IMR-90 (cell line): ENCODE data around the gene RTN4IP1.

Experiments used
- BHLHE40 ChIP-seq: fragments of 150-350 bp; IDR thresholded peaks from 2 replicates; pipeline ENCODE4 v1.6.1; 2016; ENCODE audit warnings: mild to moderate bottlenecking, low read depth, low read length
- CEBPB ChIP-seq: IDR thresholded peaks from 2 replicates; pipeline ENCODE4 v1.6.1; 2012; ENCODE audit warnings: low read depth, low read length, improper control_type of control experiment
- CHD1 ChIP-seq: IDR thresholded peaks from 2 replicates; pipeline ENCODE4 v1.6.1; 2012; ENCODE audit warnings: low read depth, low read length, improper control_type of control experiment
- MXI1 ChIP-seq: IDR thresholded peaks from 2 replicates; pipeline ENCODE4 v1.6.1; 2012; ENCODE audit warnings: low read depth, mild to moderate bottlenecking, low read length, moderate library complexity, borderline replicate concordance
- POLR2A ChIP-seq: IDR thresholded peaks from 2 replicates; pipeline ENCODE4 v1.6.1; 2012; ENCODE audit warnings: mild to moderate bottlenecking, low read depth, low read length
- RAD21 ChIP-seq: IDR thresholded peaks from 2 replicates; pipeline ENCODE4 v1.6.1; 2012; ENCODE audit warnings: low read length, improper control_type of control experiment
- RCOR1 ChIP-seq: IDR thresholded peaks from 2 replicates; pipeline ENCODE4 v1.6.1; 2012; ENCODE audit warnings: mild to moderate bottlenecking, low read length, improper control_type of control experiment; ENCODE audit not compliant: insufficient replicate concordance
- RFX5 ChIP-seq: IDR thresholded peaks from 2 replicates; pipeline ENCODE4 v1.8.0; 2012; ENCODE audit warnings: low read depth, mild to moderate bottlenecking, low read length, moderate library complexity
- SMC3 ChIP-seq: fragments of 150-350 bp; IDR thresholded peaks from 2 replicates; pipeline ENCODE4 v1.6.1; 2016; ENCODE audit warnings: low read depth, mild to moderate bottlenecking, antibody characterized with exemption, low read length, moderate library complexity
- TF ChIP-seq, protein P1 (sequence below): conservative IDR thresholded peaks from 2 replicates; pipeline ENCODE4 v1.5.1; 2012; ENCODE audit warnings: mild to moderate bottlenecking, low read depth, low read length, improper control_type of control experiment
- TF ChIP-seq, protein P2 (sequence below): fragments of 150-350 bp; IDR thresholded peaks from 2 replicates; pipeline ENCODE4 v1.6.1; 2016; ENCODE audit warnings: low read depth, mild to moderate bottlenecking, low read length, moderate library complexity, borderline replicate concordance
- TF ChIP-seq, protein P3 (sequence below): fragments of 150-350 bp; IDR thresholded peaks from 2 replicates; pipeline ENCODE4 v1.6.1; 2017; ENCODE audit warnings: mild to moderate bottlenecking, antibody characterized with exemption, low read length, low read depth

DNA sequence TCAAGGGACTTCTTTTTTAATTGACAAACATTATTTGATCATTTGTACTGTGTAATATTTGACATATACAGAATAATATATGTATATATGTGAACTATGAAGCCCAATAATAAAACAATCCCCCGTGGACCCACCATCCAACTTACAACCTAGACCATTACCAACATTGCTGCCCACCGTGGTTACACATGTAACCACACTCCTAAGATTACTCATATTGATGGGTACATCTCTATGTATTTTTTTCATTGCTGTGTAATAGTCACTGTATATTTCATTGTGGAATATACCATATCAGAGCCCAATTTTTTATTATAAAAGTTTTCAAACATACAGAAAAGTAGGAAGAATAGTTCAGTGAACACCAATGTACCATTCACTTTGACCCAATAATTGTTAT is 94.3 kb downstream of the RTN4IP1 start:
- TF ChIP-seq, protein P1, sequence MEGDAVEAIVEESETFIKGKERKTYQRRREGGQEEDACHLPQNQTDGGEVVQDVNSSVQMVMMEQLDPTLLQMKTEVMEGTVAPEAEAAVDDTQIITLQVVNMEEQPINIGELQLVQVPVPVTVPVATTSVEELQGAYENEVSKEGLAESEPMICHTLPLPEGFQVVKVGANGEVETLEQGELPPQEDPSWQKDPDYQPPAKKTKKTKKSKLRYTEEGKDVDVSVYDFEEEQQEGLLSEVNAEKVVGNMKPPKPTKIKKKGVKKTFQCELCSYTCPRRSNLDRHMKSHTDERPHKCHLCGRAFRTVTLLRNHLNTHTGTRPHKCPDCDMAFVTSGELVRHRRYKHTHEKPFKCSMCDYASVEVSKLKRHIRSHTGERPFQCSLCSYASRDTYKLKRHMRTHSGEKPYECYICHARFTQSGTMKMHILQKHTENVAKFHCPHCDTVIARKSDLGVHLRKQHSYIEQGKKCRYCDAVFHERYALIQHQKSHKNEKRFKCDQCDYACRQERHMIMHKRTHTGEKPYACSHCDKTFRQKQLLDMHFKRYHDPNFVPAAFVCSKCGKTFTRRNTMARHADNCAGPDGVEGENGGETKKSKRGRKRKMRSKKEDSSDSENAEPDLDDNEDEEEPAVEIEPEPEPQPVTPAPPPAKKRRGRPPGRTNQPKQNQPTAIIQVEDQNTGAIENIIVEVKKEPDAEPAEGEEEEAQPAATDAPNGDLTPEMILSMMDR, result no peak
- no peak for TF ChIP-seq CHD1
- TF ChIP-seq BHLHE40, result no peak
- no peak for TF ChIP-seq SMC3
- no peak for TF ChIP-seq RAD21
- TF ChIP-seq POLR2A, result no peak
- TF ChIP-seq, protein P2, sequence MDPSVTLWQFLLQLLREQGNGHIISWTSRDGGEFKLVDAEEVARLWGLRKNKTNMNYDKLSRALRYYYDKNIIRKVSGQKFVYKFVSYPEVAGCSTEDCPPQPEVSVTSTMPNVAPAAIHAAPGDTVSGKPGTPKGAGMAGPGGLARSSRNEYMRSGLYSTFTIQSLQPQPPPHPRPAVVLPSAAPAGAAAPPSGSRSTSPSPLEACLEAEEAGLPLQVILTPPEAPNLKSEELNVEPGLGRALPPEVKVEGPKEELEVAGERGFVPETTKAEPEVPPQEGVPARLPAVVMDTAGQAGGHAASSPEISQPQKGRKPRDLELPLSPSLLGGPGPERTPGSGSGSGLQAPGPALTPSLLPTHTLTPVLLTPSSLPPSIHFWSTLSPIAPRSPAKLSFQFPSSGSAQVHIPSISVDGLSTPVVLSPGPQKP, result no peak
- TF ChIP-seq RCOR1, result no peak
- no peak for TF ChIP-seq MXI1
- TF ChIP-seq, protein P3, sequence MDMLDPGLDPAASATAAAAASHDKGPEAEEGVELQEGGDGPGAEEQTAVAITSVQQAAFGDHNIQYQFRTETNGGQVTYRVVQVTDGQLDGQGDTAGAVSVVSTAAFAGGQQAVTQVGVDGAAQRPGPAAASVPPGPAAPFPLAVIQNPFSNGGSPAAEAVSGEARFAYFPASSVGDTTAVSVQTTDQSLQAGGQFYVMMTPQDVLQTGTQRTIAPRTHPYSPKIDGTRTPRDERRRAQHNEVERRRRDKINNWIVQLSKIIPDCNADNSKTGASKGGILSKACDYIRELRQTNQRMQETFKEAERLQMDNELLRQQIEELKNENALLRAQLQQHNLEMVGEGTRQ, result no peak
- no peak for TF ChIP-seq RFX5
- no peak for TF ChIP-seq CEBPB
